Skeletal muscle cell (primary cell): ENCODE measurements around the gene CCDC97.
"Not testable (repeated sequence)": the region's sequence is repeated elsewhere in the genome, so short reads cannot be mapped to it uniquely, and the experiment has no call there.

Experiments
- DNase-seq: peaks from one replicate; pipeline ENCODE4 v3.0.0-alpha.2; 2010; ENCODE audit warnings: low read depth
- H3K4me3 ChIP-seq: 2 replicates; pipeline ENCODE4 v1.5.1; 2011; ENCODE audit warnings: low read depth, mild to moderate bottlenecking, control low read depth, low read length, moderate library complexity

CCDC97 gene

DNA sequence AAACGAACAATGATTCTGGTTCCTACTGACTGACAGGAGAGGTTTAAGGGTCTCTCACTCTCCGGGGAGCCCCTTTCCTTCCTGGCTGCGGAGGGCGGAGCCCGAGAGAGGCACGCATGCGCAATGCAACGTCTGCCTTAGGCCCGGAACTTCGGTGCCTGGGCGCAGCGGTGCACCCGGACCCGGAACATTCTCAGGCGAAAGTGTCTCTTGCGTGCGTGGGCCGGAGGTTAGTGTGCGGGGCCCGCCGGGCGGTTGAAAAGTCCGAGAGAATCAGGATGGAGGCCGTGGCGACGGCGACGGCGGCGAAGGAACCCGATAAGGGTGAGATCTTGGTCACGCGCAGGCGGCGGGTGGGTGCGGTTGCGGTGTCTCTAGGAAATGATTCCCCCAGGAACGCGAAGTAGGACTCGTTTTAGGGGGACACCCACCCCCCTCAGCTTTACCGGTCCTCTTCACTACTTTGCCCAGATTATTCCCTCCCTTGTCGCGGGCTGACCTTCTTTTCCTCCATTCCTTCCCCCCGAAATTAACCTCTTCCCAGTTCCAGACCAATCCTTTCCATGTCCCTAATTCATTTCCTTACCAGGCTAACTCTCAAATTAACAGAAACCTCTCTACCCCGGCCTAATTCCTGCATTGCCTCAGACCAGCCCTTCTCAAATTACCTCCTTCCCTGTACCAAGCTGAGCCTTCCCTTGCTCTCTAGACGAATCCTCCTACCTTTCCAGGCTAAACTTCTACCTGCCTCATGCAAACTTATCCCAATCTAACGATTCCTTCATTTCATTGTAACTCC, at the start of gene CCDC97:
CCDC97 (plus strand) TSS at position 140 of the 799 bp plus-strand sequence; CDS start at position 279, 139 bp downstream.
- DNase-seq: no peak
- peak within 1 kb of the TSS; percentile 80 for H3K4me3 ChIP-seq

DNA sequence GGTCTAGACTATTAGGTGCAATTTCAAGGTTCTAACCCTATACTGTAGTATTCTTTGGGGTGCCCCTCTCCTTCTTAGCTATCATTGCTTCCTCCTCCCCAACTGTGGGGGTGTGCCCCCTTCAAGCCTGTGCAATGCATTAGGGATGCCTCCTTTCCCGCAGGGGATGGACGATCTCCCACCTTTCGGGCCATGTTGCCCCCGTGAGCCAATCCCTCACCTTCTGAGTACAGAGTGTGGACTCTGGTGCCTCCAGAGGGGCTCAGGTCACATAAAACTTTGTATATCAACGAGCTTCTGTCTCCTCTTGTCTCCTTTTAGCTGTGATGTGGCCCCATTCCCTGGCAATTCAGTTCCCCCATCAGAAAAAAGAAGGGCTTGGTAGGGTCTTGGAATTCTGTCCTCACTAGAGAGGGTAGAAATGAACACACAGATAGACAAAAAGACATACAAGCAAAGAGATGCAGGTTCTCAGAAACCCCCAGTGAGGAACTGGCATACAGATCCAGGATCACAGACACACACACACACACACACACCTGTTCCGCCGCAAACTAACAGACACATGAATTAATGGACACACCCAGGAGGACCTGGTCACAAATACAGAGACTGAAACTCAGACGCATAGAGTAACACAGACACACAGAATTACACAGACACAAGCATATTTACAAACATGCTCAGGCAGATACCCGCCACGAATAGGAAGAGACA, 48.3 kb upstream of the CCDC97 start:
- peak overlapping the region; percentile 61 for H3K4me3 ChIP-seq
- DNase-seq: no peak

DNA sequence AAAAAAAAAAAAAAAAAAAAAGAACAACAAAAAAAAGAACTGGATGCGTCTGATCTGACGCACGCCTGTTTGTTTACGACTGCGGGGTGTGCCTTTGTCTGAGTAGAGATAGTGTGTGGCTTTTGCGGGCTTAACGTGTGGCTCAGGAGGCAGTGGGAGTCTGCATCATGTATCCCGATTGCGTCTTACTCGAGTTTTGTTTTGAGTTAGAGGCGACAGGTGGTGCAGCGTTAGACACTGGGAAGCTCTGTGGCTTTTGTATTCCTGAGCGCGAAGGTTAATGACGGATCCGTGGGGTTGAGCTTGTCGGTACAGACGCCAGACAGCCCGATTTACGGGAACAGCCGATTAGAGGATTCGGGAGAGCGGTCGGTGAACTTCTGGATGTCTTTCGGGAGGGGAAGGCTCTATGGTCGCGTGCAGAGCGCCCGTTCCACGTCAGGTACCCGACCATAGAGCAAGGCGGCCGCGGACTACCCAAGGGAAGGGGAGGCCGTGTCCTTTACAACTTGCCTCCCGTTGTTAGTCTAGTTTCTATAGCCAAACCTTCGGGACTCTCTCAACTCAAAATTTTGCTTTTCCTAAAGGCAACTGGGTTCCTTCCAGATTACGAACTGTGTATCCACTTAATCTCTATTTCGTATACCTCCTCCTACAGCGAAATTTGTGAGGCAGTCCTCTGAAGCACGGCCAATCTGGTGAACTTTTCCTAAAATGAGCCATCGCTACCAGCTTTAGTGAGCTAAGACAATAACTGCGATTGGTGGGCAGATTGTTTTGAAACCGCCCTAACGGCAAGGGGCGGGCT, 46.7 kb upstream of the CCDC97 start:
- peak overlapping the region; percentile 61 for H3K4me3 ChIP-seq
- DNase-seq: peak; percentile 73

DNA sequence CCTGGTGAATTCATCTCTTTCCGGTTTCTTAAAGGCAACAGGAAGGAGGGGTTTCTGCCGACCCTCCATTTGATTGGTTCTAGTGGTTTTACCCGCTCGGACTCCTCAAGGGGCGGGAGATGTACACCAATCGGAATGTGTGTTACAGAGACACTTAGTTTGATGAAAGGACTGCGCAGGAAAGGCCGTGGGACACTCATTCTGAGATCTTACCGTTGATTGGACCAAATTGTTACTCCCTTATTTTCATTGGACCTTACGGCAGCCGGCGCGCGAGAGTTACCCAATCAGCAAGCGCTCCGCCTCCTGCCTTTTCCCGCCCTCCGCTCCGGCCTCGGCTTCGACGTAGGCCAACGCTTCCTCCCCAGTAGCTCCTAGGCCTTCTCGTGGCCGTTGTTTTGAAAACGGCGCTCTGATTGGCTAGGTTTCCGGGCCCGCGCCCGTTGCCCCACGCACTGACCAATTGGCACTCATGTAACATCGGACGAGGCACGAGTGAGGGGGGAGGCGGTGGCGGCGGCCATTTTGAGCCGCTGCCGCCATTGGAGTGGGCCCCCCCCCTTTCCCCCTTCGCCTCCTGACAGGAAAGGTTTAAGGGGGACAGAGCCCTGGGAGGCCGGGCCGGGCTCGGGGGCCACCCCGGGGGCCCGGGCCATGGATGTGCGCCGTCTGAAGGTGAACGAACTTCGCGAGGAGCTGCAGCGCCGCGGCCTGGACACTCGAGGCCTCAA, 46.0 kb upstream of the CCDC97 start, which contains the start of gene HNRNPUL1:
HNRNPUL1 (plus strand) TSS at position 523 of the 731 bp plus-strand sequence; CDS start at position 655, 132 bp downstream.
- peak; percentile 100 for DNase-seq
- H3K4me3 ChIP-seq: peak within 1 kb of the TSS; percentile 85

DNA sequence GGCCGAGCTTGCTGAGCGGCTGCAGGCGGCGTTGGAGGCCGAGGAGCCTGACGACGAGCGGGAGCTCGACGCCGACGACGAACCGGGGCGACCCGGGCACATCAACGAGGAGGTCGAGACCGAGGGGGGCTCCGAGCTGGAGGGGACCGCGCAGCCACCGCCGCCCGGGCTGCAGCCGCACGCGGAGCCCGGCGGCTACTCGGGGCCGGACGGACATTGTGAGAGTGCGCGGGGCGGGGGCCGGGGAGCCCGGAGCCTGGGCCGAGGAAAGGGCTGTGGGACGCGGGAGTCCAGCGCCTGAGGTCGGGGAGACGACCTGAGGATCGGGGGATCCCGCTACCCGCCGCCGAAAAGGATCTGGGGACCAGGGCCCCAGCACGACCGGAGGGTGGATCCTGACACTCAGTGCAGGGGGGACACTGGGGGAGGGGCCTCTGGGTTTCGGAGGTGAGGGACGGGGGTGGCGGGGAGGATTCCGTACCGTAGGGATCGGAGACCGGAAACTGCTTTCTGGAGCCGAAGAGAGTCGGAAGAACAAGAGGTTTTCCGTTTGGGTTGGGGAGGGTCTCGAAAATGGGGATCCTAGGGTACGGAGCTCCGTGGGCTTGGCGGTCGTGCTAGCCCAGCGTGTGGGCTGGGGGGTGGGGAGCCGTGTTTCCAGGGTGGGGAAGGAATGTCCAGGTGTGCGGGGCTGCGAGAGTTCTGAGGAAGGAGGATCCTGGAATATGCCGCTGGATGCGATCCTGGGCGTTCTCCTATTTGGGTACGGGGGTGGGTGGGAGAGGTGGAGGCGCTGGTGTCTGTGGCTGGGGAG, 45.2 kb upstream of the CCDC97 start:
- no peak for DNase-seq
- H3K4me3 ChIP-seq: peak overlapping the region; percentile 85

DNA sequence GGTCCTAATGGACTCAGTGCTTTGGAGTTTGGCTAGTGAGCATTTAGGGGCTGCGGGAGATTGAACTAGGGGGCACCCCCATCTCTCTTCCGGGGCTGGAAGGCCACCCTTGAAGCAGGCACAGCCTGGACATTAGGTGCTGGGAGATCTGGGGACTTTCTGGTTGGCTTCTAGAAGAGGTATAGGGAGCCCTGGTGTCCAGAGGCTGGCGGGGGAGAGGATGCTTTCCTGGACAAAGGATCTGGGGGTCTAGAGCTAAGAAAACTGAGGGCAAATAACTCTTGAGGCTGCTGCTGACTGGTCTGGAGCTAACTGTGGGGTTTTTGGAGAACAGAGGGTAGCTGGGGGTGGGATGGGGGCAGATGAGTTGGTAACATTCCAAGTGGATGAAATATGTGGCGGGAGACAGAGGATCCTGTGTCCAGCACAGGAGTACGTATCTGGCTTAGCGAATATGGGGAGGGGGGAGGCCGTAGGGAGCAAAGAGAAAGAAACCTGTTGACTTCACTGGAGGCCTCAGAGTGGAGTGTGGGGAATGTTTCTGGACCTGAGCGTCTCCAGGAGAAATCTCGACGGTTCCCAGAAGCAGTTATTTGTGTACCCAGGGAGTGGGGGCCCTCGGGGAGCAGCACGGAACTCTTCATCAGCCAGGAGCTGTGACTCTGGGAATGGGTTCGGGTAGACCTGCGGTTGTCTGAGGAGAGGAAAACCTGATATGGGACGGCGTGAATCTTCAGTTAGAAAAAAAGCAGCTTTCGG, 44.4 kb upstream of the CCDC97 start:
- peak overlapping the region; percentile 85 for H3K4me3 ChIP-seq
- no peak for DNase-seq

DNA sequence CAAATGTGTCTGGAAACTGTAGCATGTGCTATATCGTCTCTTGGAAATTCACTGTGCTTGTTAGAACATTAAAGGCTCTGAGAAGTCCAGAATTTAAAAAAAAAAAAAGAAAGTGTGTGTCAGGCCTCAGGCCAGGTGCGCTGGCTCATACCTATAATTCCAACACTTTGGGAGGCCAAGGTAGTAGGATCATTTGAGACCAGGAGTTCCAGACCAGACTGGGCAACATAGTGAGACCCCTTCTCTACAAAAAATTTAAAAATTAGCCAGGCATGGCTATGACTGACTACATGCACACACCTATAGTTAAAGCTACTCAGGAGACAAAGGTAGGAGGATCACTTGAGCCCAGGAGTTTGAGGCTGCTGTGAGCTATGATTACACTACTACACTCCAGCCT, 40.9 kb upstream of the CCDC97 start:
- DNase-seq: no peak

DNA sequence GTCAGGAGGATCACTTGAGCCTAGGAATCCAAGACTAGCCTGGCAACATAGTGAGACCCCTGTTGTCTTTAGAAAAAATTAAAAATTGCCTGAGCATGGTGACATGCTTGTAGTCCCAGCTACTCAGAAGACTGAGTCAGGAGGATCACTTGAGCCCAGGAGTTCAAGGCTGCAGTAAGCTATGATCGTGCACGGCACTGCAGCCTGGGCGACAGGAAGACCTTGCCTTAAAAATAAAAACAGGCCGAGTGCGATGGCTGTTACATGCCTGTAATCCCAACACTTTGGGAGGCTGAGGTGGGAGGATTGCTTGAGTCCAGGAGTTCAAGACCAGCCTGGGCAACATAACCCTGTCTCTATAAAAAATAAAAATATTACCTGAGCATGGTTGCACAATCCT, 40.4 kb upstream of the CCDC97 start:
- no peak for DNase-seq
- H3K4me3 ChIP-seq: no peak overlapping the region

More for the DNA sequence above, 40.9 kb upstream of the CCDC97 start:
- H3K4me3 ChIP-seq: no peak overlapping the region

DNA sequence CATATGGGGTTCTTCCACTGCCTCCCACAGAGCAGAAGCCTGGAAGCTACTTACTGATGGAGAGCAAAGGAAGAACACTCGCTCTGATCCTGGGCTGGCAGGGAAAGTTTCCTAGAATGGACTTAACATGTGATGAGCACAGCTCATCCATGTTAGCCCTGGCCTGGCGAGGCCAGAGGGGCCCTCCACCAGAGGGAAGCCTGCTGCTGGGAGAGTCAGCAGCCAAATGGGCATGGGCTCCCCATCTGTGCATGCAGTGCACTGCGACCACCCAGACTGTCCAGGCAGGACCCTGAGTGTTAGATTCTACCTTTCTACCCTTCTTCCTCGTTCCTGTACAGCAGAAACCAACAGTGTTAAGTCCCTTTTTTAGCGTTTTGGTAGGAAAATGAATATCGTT, 36.9 kb upstream of the CCDC97 start:
- DNase-seq: no peak
- no peak overlapping the region for H3K4me3 ChIP-seq

DNA sequence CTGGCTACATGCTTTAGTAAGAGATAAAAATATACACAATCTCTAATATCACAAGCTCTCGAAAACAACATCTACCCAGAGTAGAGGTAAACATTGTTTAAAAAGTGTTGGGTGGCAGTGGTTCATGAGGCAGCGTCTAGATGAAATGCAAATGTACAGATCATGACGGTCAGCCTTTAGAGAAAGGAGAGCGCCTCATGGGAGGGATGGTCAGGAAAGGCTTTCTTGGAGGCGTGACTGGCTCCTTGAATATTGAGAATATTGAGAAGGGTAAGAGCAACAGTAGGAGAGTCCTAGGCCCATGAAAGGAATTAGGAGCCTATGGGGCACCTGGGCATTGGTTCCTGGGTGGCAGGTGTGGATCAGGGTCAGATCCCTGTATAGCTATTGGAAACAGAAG, 35.2 kb upstream of the CCDC97 start:
- DNase-seq: no peak
- no peak overlapping the region for H3K4me3 ChIP-seq

DNA sequence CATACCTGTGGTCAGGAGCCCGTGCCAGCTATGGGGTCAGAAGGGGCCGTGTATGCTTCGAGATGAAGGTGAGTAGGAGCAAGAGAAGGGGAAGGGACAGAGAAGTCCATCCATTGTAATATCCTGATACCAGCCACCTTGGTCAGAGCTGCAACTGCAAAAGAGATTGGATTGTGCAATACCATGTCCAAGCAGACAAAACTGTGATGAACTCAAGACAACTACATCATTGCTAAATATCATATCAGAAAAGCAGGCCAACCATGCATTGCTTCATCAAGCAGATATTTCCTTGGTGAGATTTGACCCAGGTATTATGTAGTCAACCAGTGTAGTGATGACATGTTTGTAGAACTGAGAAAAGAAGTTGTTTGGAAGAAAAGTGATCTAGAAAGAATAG, 33.7 kb upstream of the CCDC97 start:
- no peak for DNase-seq
- no peak overlapping the region for H3K4me3 ChIP-seq

DNA sequence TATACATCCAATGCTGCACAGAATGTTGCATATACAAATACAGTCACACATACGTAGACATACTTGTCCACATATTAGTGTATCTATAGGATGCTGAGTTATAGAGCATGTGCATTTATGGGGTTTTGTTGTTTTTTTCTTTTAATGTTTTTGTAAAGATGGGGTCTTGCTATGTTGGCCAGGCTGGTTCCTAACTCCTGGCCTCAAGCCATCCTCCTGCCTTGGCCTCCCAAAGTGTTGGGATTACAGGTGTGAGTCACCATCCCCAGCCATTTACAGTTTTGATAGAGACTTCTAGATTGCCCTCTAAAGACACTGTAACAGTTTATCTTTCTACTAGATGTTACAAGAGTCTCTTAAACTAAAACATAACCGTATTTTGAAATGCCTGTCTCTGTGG, 31.5 kb upstream of the CCDC97 start:
- DNase-seq: no peak
- no peak overlapping the region for H3K4me3 ChIP-seq

DNA sequence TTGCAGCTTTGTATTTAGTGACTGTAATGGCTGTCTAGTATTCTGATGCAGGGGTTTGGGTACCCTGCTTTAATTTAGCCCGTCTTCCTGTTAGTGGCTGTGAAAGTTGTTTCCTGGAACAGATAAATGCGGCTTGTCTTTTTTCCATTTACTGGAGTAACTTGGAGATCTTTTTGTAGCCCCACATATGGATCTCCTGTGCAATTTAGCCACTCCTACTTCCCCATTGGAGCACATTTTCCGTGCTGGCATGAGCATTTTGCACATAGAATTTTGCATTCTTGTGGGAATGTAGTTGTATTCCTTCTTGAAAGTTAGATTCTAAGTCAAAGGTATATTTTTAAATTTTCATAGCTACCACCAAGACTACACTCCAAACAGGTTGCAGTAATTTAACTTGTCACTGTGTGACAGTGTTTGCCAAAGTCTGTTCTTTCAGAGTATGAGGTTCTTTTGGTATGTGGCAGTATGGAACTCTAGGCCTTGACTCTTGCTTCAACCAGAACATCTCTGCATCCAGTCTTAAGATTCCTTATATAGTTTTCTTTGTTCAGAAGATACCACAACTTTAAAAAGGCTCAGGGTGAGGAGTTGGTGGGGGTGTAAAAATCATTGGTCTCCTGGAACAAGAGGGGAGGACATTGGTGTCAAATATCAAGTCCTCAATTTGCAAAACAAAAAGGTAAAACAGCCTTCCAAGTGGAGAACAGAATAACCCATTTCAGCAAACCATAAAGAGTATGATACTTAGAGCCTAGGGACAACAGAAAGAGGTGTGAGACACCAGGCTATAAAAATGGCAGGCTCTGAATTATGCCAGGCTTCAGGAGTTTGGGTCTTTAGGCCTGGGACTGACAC, 21.1 kb upstream of the CCDC97 start:
- H3K4me3 ChIP-seq: no peak overlapping the region
- no peak for DNase-seq

DNA sequence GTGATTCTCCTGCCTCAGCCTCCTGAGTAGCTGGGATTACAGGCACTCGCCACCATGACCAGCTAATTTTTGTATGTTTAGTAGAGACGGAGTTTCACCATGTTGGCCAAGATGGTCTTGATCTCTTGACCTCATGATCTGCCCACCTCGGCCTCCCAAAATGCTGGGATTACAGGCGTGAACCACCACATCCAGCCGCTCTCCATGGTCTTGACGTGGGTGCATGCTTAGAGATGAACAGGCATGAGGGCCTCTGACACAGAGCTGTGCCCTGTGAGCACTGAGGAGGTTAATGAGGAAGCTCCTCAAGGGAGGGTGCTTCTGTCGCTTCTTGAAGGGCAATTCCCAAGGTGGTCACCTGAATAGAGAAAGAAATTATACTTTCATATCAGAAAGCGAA, 20.2 kb upstream of the CCDC97 start:
- DNase-seq, H3K4me3 ChIP-seq: not testable (repeated sequence)

DNA sequence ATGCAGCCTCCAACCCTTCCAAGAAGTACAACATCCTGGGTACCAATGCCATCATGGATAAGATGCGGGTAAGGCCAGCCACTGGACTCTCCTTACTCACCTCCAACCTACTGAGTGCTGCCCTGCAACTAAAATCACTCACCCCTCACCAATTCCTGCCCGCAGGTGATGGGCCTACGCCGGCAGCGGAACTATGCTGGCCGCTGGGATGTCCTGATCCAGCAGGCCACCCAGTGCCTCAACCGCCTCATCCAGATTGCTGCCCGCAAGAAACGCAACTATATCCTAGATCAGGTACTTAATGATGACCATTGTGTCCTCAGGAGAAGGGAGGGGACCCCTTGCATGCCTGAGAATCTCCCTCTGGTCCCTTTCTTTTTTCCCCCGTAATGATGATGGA, 15.6 kb upstream of the CCDC97 start:
- H3K4me3 ChIP-seq: no peak overlapping the region
- DNase-seq: no peak

DNA sequence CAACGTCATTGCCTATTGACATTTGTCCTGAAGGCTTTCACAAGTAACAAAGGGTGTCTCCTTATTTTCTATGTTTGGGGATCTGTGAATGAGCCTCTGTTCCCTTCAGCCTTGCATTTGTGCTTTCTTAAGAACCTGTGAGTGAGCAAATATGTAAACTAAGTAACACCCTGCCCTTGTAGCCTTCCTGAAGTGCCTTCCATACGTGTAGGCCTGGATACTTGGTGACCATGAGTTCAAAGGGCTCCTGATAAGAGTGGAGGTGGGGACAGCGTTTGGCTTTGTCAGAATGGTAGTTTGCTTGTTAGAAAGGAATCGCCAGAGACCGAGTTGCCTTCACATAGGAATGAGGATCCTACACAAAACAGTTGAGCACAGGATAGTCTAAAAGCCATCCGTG, 14.5 kb upstream of the CCDC97 start:
- DNase-seq: no peak
- no peak overlapping the region for H3K4me3 ChIP-seq

DNA sequence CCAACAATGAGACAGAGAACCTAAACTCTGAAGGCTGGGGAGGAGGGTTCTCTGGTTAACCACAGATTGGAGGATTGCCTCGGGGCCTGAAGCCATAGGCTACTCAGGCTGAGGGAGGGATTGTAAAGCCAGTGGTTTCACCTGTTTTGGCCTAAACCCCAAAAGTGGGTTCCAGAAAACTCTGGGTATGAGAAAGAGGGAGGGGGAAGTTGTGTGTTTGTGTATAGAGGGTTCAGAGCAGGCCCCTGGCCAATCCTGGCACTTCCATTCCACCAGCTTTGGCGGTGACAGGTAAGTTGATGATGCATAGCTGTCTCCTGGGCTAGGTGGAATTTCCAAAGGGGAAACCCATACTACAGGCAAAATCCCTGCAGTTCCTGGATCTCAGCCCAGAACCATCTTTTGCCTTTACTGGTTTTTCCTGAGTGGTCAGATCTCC, 13.5 kb upstream of the CCDC97 start:
- no peak overlapping the region for H3K4me3 ChIP-seq
- DNase-seq: no peak
